HG02981 (cell line): ENCODE data around the gene ESM1.

Experiments
- ATAC-seq: cut with Tn5 transposase; IDR thresholded peaks from one replicate; pipeline ENCODE4 v1.9.1; 2021; ENCODE audit warnings: mild to moderate bottlenecking, moderate library complexity; ENCODE audit not compliant: unreplicated experiment

The ESM1 gene

GRCh38 chr5:54988218-54988617 is 2.8 kb upstream of the ESM1 start:
- ATAC-seq: no peak

- ATAC-seq: no peak
Observed at GRCh38 chr5:54986269-54986654, 869 bp upstream of the ESM1 start.

GRCh38 chr5:54981928-54982327 is 3.5 kb downstream of the ESM1 start:
- ATAC-seq: no peak

GRCh38 chr5:54975701-54976100 is 9.7 kb downstream of the ESM1 start:
- ATAC-seq: no peak

- ATAC-seq: no peak
Observed at GRCh38 chr5:54969856-54970828, 15.3 kb downstream of the ESM1 start.

GRCh38 chr5:54969242-54969641 is 16.2 kb downstream of the ESM1 start:
- ATAC-seq: no peak

- ATAC-seq: no peak
Observed at GRCh38 chr5:54965806-54966205, 19.6 kb downstream of the ESM1 start.

- no peak for ATAC-seq
Observed at GRCh38 chr5:54964405-54964804, 21.0 kb downstream of the ESM1 start.

GRCh38 chr5:54959673-54960418 is 25.5 kb downstream of the ESM1 start:
- ATAC-seq: no peak

GRCh38 chr5:54956922-54957321 is 28.5 kb downstream of the ESM1 start:
- ATAC-seq: no peak

- ATAC-seq: no peak
Observed at GRCh38 chr5:54947187-54947586, 38.2 kb downstream of the ESM1 start.

- no peak for ATAC-seq
Observed at GRCh38 chr5:54946306-54946819, 39.0 kb downstream of the ESM1 start.

- no peak for ATAC-seq
Observed at GRCh38 chr5:54944364-54944763, 41.0 kb downstream of the ESM1 start.

- no peak for ATAC-seq
Observed at GRCh38 chr5:54942064-54942778, 43.2 kb downstream of the ESM1 start.

- no peak for ATAC-seq
Observed at GRCh38 chr5:54936201-54936600, 49.2 kb downstream of the ESM1 start.

- ATAC-seq: no peak
Observed at GRCh38 chr5:54932789-54933188, 52.6 kb downstream of the ESM1 start.

- ATAC-seq: no peak
Observed at GRCh38 chr5:54930736-54931135, 54.7 kb downstream of the ESM1 start.
